Right lobe of liver (tissue), 4 donors: ENCODE measurements around the gene USP17L10.
"Not testable (repeated sequence)": the region's sequence is repeated elsewhere in the genome, so short reads cannot be mapped to it uniquely, and the experiment has no call there.

Experiments
- POLR2A ChIP-seq: fragments of 450-650 bp; IDR thresholded peaks from one replicate; pipeline ENCODE4 v1.6.1; 2017; ENCODE audit warnings: antibody characterized with exemption, mild to moderate bottlenecking
- TF ChIP-seq, protein P1 (sequence below), 4 donors: fragments of 200-600 bp in 3 of 4; fragments of 450-650 bp in 1 of 4; IDR thresholded peaks; one replicate each; pipeline versions ENCODE4 v1.5.1 to v1.8.0; 2016 to 2022; ENCODE audit warnings: antibody characterized with exemption in 4 of 4, mild to moderate bottlenecking in 2 of 4
- donor health status: DM: no; HTN: no; CAD: no.
- donor health status: DM: no; HTN: no; CAD: no.
- donor health status: DM: no; HTN: yes; CAD: no.

- TF ChIP-seq, protein P1, sequence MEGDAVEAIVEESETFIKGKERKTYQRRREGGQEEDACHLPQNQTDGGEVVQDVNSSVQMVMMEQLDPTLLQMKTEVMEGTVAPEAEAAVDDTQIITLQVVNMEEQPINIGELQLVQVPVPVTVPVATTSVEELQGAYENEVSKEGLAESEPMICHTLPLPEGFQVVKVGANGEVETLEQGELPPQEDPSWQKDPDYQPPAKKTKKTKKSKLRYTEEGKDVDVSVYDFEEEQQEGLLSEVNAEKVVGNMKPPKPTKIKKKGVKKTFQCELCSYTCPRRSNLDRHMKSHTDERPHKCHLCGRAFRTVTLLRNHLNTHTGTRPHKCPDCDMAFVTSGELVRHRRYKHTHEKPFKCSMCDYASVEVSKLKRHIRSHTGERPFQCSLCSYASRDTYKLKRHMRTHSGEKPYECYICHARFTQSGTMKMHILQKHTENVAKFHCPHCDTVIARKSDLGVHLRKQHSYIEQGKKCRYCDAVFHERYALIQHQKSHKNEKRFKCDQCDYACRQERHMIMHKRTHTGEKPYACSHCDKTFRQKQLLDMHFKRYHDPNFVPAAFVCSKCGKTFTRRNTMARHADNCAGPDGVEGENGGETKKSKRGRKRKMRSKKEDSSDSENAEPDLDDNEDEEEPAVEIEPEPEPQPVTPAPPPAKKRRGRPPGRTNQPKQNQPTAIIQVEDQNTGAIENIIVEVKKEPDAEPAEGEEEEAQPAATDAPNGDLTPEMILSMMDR (IDR thresholded peaks at IDR 0.05) = not testable (repeated sequence)
- TF ChIP-seq POLR2A = not testable (repeated sequence)
Measured at GRCh38 chr4:9210357-9210756, at the start of gene USP17L10.
